Measurements from ENCODE around the gene UBTF.
"Not testable (repeated sequence)": the region's sequence is repeated elsewhere in the genome, so short reads cannot be mapped to it uniquely, and the experiment has no call there.

Gene UBTF

DNA sequence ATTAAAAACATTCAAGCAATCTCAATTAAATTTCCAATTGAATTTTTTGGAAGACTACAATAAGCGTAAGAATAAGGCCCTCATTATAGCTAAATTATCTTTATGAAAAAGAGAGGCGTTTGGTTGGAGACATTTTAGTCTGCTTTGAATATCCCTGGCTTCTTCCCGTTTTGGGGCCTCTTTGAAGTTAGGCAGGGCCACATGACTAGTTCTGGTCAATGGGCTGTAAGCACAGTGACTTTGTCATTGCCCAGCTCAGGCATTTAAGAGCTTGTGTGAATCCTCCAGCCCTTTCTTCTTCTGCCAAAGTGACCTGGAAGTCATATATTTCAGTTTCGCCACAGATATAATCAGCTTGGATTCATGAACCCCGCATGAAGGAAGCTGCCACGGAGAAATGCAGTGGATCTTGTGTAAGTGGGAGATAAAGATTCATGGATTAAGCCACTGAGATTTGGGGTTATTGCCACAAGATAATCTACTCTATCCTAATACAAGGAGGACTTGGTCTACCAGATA, 21.7 kb upstream of the UBTF start:
- peak; percentile 37 for DNase-seq

DNA sequence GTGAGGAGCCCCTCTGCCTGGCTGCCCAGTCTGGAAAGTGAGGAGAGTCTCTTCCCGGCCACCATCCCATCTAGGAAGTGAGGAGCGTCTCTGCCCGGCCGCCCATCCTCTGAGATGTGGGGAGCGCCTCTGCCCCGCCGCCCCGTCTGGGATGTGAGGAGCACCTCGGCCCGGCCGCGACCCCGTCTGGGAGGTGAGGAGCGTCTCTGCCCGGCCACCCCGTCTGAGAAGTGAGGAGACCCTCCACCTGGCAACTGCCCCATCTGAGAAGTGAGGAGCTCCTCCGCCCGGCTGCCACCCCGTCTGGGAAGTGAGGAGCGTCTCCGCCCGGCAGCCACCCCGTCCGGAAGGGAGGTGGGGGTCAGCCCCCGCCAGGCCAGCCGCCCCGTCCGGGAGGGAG, 18.4 kb upstream of the UBTF start:
- not testable (repeated sequence) for DNase-seq

DNA sequence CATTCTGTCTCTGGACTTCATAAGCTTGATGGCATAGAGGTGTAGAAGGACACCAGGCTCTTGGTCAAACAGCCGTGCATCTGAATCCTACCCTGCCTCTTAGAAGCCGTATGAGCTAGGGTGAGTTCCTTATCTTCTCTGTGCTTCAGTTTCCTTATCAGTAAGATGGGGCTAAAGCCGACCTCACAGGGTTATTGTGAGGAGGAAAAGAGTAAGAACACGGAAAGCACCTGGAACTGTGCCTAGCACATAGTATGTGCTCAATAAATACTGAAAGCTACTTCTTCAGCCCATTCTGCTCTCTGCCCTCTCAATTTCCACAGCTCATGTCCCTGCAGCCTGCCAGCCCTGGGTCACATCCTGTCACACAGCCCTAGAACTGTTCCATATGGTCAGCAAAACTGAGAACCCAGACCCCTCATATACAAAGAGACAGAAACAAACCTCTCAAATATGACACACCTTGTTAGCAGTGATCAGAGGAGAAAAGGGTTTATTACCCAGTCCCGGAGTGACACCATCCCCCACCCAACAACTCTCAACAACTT, 17.0 kb upstream of the UBTF start:
- peak; percentile 62 for DNase-seq

DNA sequence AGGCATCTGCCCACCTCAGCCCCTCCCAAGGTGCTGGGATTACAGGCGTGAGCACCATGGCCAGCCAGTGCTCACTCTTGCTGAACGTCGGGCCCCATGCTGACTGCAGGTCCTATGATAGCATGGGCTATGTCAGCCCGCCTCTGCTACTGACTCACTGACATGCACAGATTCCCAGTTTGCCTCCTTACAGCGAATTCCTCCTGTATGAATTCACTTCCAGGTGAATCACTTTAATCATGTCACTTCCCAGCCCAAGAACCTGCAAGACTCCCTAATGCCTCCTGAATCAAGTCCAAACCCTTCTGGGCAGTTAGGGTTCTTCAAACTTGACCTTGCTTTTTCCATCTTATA, 16.1 kb upstream of the UBTF start:
- no peak for DNase-seq

DNA sequence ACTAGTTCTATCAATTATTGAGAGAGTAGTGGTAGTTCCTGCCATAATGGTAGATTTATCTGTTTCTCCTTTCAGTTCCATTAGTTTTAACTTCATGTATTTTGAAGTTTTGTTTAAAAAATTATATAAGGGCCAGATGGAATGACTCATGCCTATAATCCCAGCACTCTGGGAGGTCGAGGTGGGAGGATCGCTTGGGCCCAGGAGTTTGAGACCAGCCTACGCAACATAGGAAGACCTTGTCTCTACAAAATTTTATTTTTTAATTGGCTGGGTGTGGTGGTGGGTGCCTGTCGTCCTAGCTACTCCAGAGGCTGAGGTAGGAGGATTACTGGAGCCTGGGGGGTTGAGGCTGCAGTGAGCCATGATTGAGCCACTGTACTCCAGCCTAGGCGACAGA, 14.1 kb upstream of the UBTF start:
- no peak for DNase-seq

DNA sequence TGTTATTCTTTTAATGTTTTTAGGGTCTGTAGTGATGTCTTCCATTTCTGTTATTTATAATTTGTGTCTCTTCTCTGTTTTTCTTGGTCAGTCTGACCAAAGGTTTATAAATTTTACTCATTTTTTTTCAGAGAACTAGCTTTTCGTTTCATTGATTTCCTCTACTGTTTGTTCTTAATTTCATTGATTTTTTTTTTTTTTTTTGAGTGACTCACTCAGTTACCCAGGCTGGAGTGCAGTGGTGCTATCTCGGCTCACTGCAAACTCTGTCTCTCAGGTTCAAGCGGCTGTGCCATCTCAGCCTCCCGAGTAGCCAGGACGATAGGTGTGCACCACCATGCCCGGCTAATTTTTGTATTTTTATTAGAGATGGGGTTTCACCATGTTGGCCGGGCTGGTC, 12.6 kb upstream of the UBTF start:
- DNase-seq: no peak

DNA sequence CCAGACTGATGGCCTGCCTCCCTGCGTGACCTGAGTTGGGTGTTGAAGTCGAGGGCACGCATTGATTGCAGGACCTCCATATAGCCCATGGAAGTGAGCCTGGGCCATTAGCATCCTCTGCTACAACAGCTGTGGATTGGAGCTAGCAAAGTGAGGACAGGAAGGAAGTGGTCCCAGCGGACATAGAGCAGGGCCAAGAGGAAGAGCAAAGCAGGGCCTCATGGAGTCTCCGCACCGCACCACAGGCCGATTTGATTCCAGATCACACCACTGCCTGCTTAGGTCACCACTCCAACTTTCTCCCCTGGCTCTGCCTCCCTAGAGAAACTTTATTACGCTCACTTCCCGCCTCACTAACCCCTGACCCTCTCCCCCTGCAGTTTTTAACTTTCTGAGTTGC, 10.7 kb upstream of the UBTF start:
- no peak for DNase-seq

DNA sequence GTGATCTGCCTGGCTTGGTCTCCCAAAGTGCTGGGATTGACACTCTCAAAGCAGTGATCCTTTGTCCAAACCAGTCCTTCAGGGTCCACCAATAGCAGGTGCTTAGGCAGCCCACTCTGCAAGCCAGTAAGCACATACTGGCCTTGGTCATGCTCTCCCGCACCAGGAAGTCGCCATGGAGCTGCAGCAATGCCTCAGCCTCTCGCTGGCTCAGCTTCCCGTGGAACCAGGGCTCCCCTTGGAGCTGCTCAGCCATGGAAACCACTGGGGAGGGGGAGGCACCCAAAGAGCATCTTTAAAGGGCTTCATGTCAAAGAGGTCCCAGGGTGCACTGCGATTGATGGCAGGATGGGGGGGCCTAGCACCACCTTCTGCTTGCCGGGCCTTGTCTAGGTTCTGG, 9.6 kb upstream of the UBTF start:
- no peak for DNase-seq

DNA sequence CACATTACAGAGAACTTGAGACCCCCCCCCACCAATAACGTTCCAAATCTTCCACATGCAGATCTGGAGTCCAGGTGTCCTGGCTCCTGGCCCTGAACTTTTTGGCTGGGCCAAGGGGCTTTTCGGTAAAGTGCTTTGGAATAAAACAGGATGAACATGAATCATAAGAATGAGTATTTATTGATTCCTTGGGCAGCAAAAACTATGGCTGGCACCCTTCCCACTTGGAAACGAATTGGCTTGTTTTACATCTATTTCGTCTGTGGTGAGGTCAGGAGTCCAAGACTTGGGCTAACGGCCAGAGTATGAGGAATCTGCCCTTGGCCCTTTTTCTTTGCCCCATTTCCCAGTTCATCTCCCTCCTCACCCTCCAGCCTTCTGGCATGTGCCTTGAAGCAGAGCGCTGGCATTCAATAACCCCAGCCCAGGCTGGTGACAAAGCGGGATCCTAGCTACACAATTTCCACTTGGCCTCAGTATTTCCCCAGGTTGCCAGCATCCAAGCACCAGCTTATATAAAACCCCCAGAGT, 4.1 kb upstream of the UBTF start:
- no peak for DNase-seq

DNA sequence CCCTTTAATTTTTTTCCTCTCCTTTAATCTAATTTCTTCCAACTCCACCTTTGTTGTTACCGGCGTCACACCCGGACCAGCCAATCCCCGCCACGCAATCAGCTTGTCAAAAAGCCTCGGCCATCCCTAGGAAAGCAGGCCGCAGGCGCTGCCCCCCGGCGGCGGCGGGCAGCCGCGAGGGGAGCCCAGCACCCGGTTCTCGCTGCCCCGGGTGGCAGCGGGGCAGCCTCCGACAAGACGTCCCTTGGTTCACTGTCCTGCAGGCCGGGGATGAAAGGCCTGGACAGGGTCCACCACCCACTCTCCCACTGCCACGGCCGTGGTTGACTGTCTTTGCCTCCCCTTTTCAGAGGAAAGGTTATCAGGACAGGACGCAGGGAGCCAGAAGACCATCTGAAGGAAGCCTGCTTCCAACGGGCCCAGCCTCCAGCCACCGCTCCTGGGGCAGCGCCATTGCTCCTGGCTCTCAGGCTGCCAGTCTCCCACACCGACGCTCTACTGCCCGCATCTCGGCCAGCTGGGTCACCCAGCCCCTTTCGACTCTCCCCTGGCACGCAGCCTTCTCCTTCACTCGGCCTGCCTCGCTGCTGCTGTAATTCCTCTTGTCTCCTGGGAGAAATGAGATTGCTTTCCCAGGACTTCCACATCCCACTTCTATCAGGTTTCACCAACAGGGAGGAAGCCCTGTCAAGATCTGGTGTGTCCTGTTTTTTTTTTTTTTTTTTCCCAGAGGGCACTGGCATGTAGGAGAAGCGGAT, 2.8 kb upstream of the UBTF start:
- DNase-seq: peak; percentile 93

DNA sequence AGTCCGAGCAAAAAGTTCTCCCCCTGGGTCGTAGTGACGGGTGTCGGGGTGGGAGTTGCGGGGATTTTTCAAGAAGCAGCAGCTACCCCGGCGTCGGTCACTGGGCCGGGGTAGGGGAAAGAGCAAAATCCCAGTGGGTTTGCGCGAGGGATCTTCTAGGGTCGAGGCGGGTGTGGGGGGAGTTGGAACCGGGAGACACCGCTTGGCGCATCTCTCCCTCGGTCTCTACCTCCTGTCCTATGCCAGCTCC, 2.3 kb upstream of the UBTF start:
- no peak for DNase-seq

DNA sequence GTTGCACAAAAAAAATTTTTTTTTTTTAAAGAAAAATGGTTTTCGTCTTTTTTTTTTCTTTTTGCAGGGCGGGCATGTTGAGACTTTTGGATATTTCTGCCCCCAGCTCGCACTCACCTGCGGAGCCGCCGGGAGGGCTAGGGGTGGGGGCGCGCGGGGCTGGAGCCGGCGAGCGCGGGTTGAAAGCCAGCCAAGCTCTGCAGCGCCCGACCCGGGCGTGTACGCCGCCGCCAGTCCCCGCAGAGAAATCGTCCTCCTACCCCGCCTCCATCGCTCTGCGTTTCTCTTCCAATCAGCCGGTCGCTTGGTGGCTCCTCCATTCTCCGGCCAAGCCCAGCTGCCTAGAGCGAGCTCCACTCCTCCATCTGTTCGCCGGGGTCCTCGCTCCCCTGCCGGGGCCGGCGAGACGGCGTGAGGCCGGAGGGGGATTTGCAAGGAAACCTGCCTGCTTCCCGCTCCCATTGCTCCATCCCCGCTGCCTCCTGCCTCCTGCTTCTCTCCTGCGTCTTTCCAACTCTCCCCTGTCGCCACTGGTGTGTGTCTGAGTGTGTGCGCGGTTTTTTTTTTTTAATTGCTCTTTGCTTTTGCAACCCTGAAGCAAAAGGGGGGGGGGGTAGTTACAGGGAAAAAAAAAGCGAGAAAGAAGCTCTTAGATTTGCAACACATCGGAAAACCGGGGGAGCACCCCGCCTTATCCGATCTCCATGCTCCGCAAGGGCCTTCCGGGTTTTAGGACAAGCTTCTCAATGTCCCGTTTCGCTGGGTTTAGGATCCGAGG, 1.8 kb upstream of the UBTF start:
- DNase-seq: peak; percentile 88

DNA sequence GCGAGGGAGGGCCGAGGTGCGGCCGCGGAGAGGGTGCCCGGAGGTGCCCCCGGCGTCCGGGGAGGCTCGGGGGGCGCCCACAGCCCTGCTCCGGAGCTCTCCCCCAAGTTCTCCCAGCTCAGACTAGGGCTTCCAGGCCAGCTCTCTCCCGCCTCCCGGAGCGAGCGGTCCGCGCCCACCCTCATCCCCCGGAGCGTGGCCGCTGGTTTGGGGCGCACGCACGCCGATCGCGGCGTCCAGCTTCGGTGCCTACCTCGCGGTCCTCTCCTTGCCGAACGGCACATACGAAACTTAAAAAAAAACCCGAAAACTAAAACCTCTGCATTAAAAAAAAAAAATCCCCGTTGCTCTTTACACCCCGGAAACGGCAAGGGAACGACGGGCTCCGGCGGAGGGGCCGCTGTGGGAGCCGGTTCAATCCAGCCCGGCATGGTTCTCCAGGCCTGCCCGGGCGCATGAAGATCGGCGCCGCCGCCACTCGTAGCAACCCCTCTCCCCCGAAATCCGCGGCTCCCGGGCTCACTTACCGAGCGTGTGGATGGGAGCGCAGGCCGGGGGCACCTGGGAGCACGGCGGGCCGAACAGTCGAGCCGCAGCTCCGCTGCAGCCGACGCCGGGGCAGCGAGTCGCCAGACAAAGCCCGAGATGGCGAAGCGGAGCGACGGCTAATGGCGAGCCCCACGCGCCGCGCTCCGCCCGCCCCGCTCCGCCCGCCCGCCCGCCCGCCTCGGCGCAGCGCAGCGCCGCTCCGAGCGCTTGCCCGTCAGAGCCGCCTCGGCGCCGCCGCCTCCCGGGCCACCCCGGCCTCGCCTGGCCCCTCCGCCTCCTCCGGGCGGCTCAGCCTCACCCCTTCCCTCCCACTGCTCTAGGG, 973 bp upstream of the UBTF start:
- DNase-seq: peak; percentile 40

DNA sequence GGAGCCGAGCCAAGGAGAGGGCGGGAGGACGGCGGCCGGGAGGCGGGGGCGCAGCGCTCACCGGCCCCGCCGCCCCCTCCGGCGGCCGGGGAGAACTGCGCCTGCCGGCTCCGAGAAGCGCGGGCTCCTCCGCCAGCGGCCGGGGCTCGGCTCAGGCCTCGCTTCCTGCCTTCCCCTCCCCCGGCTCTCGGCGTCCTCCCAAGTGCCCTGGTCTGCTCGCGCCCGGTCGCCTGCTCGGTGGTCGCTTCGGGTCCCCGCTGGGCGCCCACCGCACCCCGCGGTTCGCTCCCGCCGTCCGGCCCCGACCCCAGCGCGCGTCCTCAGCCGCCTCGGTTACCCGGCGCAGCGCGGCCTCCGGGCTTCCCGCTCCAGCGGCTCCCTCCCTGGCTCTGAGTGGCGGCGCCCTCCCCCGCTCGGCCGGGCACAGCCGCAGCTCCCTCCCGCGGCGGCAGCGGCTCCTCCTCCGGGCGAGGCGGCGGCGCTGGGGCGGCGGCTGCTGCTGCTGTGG, 313 bp downstream of the UBTF start:
- DNase-seq: peak; percentile 68

DNA sequence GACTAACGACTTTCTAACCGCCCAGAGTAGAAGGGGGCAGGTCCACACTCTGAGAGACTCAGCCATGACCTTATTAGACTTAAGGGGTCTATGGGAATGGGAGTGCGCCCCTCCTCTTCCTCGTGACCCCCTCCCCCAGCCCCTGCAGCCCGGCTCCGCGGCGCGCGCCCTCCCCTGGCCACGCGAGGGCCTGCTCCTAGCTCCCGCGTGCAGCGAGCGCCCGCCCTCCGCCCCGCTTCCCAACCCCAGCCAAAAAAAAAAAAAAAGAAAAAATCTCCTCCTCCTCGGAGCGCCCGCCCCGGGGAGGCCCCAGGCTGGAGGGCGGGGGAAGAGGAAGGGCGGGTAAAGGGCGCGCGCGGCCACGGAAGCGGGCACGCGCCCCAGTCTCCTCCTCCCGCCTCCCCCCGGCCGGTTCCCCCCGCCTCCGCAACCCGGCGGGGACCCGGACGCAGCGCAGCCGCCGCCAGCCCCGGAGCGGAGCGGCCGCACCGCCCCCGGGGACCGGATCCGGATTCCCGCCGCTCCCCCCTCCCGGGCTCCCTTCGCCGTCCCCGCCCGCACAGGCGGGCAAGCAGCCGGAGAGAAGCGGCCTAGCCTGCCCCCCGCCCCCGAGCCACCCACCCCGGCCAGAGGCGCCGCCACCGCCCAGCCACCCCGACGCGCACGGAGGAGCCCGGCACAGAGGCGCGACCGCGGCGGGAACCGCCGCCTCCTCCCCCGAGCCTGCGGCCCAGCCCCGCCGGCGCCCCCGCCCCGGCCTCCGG, 949 bp downstream of the UBTF start:
- peak; percentile 93 for DNase-seq

DNA sequence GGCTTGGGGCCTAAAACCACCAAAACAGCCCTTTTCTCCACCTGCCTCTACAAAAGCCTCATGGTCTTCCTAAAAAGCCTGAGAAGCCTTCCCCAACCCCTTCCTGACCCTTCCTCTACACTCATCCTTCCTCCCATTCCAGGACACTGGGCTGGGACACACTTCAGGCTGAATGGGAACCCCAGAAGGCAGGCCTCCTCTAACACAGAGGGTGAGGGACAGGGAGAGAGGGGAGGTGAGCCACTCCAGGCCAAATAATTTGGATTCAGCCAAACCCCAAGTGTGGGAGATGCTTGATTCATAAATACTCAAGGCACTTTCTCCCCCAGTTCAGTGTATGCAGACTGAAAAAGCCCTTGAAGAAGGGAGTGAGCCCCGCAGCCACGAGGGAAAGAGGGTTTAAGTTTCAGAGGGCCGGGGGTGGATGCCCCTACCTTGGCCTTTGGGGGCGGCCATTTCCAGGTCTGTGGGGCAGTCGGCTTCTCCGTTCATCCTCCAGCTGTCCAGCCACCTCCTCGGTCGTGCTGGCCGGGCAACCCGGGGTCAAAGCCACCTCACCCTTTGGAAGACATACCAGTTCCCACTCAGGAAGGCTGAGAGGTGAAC, 1.6 kb downstream of the UBTF start:
- no peak for DNase-seq

DNA sequence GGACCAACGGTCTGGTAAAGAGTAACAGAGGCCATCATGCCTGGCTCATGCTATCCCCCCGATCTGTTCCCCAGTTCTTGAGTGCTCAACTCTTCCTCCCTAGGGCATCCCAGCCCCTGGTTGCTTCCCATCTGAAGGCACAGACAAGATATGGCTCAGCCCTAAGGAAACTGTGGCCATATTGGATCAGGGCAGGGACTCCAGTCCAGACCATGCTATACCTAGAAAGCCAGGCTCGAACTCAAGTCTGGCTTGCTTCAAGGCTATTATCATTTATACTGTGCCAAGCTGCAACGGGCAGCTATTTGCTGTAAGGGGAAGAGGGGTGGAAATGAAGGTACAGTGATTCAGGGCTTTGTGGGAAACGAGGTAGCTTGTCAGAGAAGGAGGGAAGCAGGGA, 2.8 kb downstream of the UBTF start:
- no peak for DNase-seq

DNA sequence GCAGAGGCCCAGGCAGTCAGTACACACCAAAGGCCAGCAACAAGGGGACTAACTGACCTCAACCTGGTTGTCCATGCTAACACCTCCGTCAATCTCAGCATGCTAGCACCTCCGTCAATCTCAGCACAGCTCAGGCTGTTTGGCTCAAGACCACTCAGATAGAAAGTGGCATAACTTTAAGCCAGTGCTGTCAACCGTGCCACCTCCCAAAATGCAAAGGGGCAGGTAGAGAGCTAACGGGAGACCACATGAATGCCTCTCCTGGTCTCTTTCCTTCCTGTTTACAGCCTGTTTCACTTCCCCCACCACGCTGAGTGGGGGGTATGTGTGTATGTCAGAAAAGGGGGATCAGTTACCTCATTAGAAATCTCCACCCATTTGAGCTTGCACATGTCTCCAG, 3.3 kb downstream of the UBTF start:
- no peak for DNase-seq

DNA sequence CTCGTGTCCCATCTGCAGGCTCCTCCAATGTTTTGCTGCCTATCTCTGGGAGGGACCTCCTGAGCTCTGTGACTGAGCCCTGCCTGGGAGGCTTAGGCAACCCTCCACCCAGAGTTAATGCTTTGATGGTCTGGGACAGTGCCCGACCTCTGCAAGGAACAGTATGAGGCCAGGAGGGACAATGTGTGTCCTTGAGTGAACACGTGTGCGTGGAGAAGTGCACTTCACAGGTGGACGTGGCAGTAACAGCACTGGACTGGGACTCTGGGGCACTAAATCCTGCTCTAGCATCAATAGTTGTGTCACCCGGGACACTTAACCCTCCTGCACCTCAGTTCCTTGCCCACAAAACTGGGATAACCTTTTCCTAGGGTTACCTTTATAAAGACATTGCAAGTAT, 4.6 kb downstream of the UBTF start:
- DNase-seq: no peak

DNA sequence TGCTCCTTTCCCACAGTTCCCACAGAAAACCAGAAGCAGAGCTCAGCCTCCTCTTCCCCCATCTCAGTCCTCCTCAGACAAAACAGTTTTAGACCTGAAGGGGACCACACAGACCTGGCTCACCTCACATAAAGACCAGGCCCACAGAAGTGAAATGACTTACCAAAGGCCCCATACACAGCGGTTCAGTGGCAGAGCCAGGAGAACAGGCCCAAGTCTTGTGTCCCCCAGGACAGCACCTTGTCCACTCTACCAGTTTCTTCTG, 5.3 kb downstream of the UBTF start:
- DNase-seq: no peak

DNA sequence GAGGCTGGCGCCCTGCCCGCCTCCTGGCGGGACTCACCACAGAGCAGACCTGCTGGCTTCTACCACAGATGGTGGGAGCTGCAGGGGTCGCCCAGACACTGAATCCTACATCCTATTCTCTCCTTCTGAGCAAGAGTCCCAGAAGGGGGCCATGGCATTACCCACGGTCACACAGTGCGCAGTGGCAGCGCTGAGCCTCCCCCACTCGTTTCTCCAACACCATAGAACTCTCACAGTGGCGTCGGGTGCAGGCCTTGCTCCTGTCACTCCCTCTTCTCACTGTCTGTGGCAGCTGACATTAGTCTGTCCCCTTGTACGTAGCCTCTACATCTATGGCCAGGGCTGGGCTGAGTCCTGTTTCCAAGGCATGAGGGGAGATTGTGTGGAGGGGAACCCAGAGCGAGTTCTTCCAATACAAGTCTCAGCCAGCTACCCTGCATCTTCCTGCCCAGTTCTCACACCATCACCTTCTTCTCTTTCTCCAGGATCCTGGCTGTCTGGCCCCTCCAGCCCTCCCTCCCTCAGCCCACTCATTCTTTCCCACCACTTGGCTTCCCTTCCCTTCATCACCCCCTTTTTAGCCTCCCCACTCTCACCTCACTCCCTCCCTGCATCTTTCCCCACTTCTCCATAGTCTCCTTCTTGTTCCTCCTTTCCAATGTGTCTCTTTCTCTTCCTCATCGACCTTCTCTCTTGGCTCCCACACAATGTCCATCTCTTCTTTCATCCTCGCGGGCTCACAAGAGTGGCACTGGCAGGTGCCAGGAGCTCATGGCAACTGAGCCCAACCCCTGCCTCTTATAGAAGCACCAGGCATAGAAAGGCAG, 5.9 kb downstream of the UBTF start:
- DNase-seq: no peak

Measured in hematopoietic multipotent progenitor cell treated with erythropoietin and hydrocortisone succinate and interleukin-3 and kit ligand, for 8 days (in vitro differentiated cells).